Activated naive CD4-positive, alpha-beta T cell treated with anti-CD3 and anti-CD28 coated beads, Interleukin-2, amount 10 ng/mL, durations not matched to agents 7 days and 5 days (primary cell): Measurements from ENCODE around the gene CDH22.

Experiments
- CTCF ChIA-PET: fragments of 350-600 bp; sonication (Branson Sonifier 250); formaldehyde crosslinking; loops from one replicate; lab custom pipeline; 2021; ENCODE audit warnings: antibody characterized with exemption; lab: Charles Lee
- DNase-seq: peaks from one replicate; pipeline ENCODE4 v3.0.0-alpha.2; 2020
- H3K27ac Mint-ChIP-seq: one replicate; pipeline ENCODE4 v1.8.0; 2021; ENCODE audit warnings: mild to moderate bottlenecking, moderate library complexity, mixed read lengths
- H3K27me3 Mint-ChIP-seq: one replicate; pipeline ENCODE4 v1.8.0; 2021; ENCODE audit warnings: mild to moderate bottlenecking, mixed read lengths
- H3K36me3 Mint-ChIP-seq: one replicate; pipeline ENCODE4 v1.8.0; 2021; ENCODE audit warnings: mixed read lengths
- H3K4me1 Mint-ChIP-seq: one replicate; pipeline ENCODE4 v1.8.0; 2021; ENCODE audit warnings: mixed read lengths
- H3K4me3 Mint-ChIP-seq: one replicate; pipeline ENCODE4 v1.8.0; 2021; ENCODE audit warnings: mild to moderate bottlenecking, moderate library complexity, mixed read lengths
- H3K9me3 Mint-ChIP-seq: one replicate; pipeline ENCODE4 v1.8.0; 2021; ENCODE audit warnings: mixed read lengths

Gene CDH22

DNA sequence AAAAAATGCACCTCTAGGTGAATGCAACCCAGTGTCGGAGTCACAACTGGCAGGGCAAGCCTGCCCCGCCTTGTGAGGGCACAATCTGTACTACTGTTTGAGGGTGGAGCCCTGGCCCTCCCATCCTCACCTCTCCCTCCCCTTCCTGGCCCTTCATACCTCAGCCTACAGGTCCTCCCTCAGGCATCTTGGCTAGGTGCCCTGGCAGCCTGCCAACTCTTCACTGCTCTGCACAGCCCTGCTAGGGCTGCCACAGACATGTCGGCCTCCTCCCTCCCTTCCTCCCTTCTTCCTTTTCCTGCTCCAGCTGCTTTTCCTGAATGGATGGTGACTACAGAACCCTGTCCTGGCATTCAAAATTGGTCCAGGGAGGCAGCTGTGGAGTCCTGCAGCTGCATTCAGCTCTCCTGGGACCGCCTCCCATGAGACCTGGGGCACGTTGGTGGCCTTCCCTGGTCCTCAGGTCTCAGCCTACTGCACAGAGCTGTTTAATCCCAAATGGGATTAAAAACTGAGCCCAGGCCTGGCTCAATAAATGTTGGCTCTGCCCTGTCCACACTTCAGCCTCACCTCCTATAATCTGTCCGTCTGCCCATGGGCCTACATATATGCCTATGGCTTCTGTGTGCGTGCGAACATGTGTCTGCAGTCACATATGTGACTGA lies 52.7 kb downstream of the CDH22 start:
- no peak overlapping the region for H3K4me3 Mint-ChIP-seq
- peaks cover 41% of the 10 kb centered on the region for H3K27me3 Mint-ChIP-seq
- no peak overlapping the region for H3K27ac Mint-ChIP-seq
- CTCF ChIA-PET = no interaction called here
- no peaks in the 10 kb centered on the region for H3K9me3 Mint-ChIP-seq
- DNase-seq = no peak
- H3K36me3 Mint-ChIP-seq = no peaks in the 10 kb centered on the region
- H3K4me1 Mint-ChIP-seq = no peaks in the 10 kb centered on the region

- H3K27me3 Mint-ChIP-seq = peaks cover 58% of the 10 kb centered on the region
- no peak for DNase-seq
- H3K27ac Mint-ChIP-seq = no peak overlapping the region
- no peaks in the 10 kb centered on the region for H3K9me3 Mint-ChIP-seq
- no peak overlapping the region for H3K4me3 Mint-ChIP-seq
- no peaks in the 10 kb centered on the region for H3K36me3 Mint-ChIP-seq
- no peaks in the 10 kb centered on the region for H3K4me1 Mint-ChIP-seq
- CTCF ChIA-PET = no interaction called here
Observed at GRCh38 chr20:46253391-46253790, 54.9 kb downstream of the CDH22 start.

- H3K4me3 Mint-ChIP-seq = no peak overlapping the region
- no peaks in the 10 kb centered on the region for H3K9me3 Mint-ChIP-seq
Observed at GRCh38 chr20:46252352-46253091, 55.8 kb downstream of the CDH22 start.

GRCh38 chr20:46251211-46251673 lies 57.1 kb downstream of the CDH22 start:
- H3K4me3 Mint-ChIP-seq = no peak overlapping the region
- no peaks in the 10 kb centered on the region for H3K9me3 Mint-ChIP-seq
- CTCF ChIA-PET = no interaction called here
- H3K27ac Mint-ChIP-seq = no peak overlapping the region
- no peak for DNase-seq
- H3K36me3 Mint-ChIP-seq = no peaks in the 10 kb centered on the region
- peaks cover 79% of the 10 kb centered on the region for H3K27me3 Mint-ChIP-seq
- H3K4me1 Mint-ChIP-seq = peaks cover 2% of the 10 kb centered on the region

More at GRCh38 chr20:46252352-46253091, 55.8 kb downstream of the CDH22 start:
- no peak for DNase-seq
- Mint-ChIP-seq H3K4me1 (no peaks in the 10 kb centered on the region), H3K27me3 (peaks cover 67% of the 10 kb centered on the region), H3K36me3 (no peaks in the 10 kb centered on the region), H3K27ac (no peak overlapping the region)
- CTCF ChIA-PET = no interaction called here

DNA sequence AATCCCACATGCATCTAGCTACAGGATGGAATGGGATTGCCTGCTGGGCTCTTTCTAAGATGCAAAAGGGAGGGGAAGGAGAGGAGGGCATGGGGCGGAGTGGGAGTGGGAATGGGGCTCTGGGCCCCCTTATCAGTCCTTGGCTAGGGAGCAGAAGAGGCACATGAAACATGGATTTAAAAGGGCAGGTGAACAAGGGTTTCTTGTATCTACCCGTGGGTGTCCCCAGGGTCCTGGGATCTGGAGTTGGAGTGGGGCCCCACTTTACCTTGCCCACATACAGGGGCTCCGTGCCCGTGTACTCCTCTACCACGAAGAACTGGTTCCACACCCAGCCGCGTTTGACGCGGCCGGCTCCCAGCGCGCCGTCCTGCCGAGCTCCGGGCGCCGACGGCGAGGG lies 57.5 kb downstream of the CDH22 start:
- CTCF ChIA-PET = no interaction called here
- H3K4me3 Mint-ChIP-seq = no peak overlapping the region
- no peak overlapping the region for H3K27ac Mint-ChIP-seq
- no peaks in the 10 kb centered on the region for H3K36me3 Mint-ChIP-seq
- H3K4me1 Mint-ChIP-seq = peaks cover 2% of the 10 kb centered on the region
- DNase-seq = no peak
- H3K9me3 Mint-ChIP-seq = no peaks in the 10 kb centered on the region
- peaks cover 84% of the 10 kb centered on the region for H3K27me3 Mint-ChIP-seq

DNA sequence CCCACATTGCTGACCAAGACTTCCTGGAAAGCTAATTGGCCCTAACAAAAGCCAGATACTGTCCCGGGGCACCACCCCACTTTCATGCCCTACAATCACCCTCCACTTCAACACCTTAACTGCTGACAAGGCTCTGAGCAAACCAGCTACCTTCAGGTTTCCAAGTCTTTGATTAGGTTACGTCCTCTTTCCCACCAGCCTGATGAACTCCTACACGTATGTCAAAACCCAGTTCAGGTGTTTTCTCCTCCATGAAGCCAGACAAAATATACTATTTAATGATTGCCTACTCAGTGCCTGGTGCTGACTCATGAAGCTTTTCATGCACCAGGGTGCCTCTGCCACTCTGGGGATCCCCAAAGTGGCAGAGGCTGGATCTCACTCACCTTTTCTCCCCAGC lies 58.6 kb downstream of the CDH22 start:
- DNase-seq = no peak
- Mint-ChIP-seq H3K4me1 (peaks cover 2% of the 10 kb centered on the region), H3K27me3 (peaks cover 94% of the 10 kb centered on the region), H3K4me3 (no peak overlapping the region), H3K36me3 (no peaks in the 10 kb centered on the region), H3K9me3 (no peaks in the 10 kb centered on the region), H3K27ac (no peak overlapping the region)
- CTCF ChIA-PET = no interaction called here

DNA sequence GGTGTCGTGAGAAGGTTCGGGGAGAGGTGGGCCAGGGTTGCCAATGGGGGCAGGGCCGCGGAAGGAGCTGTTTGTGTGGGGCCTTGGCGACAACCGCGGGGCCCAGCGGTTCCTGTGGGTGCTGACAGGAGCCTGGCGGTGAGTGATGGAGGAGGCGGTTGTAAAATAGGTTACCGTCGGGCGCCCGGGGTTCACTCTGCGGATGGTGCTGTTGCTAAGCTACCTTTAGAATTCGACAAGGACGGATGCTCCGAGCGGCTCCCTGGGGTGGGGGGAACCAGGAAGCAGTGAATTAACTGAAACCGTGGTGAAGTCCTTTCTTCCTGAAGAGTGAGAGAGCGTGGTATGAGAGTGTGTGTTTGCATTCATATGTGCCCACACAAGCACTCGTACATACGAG lies 61.7 kb downstream of the CDH22 start:
- Mint-ChIP-seq H3K36me3 (no peaks in the 10 kb centered on the region), H3K4me1 (peaks cover 2% of the 10 kb centered on the region), H3K27me3 (peaks cover 75% of the 10 kb centered on the region), H3K9me3 (no peaks in the 10 kb centered on the region), H3K4me3 (no peak overlapping the region), H3K27ac (no peak overlapping the region)
- no peak for DNase-seq
- CTCF ChIA-PET = no interaction called here

- Mint-ChIP-seq H3K4me3 (no peak overlapping the region), H3K36me3 (no peaks in the 10 kb centered on the region), H3K9me3 (no peaks in the 10 kb centered on the region), H3K27ac (no peak overlapping the region), H3K27me3 (peaks cover 51% of the 10 kb centered on the region), H3K4me1 (peaks cover 2% of the 10 kb centered on the region)
- CTCF ChIA-PET = no interaction called here
- DNase-seq = no peak
Observed at GRCh38 chr20:46243707-46244628, 64.3 kb downstream of the CDH22 start.

- CTCF ChIA-PET = no interaction called here
- H3K4me3 Mint-ChIP-seq = no peak overlapping the region
- no peak overlapping the region for H3K27ac Mint-ChIP-seq
- no peak for DNase-seq
- no peaks in the 10 kb centered on the region for H3K9me3 Mint-ChIP-seq
- peaks cover 43% of the 10 kb centered on the region for H3K27me3 Mint-ChIP-seq
- peaks cover 2% of the 10 kb centered on the region for H3K4me1 Mint-ChIP-seq
- no peaks in the 10 kb centered on the region for H3K36me3 Mint-ChIP-seq
Observed at GRCh38 chr20:46242390-46242789, 65.9 kb downstream of the CDH22 start.

DNA sequence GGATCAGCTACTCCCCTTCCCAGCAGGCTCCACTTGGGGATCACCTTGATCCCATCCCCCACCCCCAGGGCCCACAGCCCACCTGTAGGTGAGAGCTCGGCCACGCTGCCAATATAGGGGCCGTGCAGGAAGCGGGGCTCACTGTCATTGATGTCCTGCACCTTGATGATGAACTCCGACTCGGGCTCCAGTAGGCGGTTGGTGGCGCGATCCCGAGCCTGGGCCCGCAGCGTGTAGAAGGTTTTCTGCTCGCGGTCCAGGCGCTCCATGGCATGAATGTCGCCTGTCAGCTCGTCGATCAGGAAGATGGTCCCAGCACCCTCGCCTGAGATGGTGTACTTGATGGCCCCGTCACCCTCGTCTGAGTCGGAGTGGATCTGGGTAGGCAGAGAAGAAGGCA lies 67.4 kb downstream of the CDH22 start:
- no peaks in the 10 kb centered on the region for H3K9me3 Mint-ChIP-seq
- DNase-seq = no peak
- H3K4me3 Mint-ChIP-seq = no peak overlapping the region
- H3K36me3 Mint-ChIP-seq = no peaks in the 10 kb centered on the region
- no peak overlapping the region for H3K27ac Mint-ChIP-seq
- no peaks in the 10 kb centered on the region for H3K4me1 Mint-ChIP-seq
- CTCF ChIA-PET = no interaction called here
- H3K27me3 Mint-ChIP-seq = peaks cover 31% of the 10 kb centered on the region

GRCh38 chr20:46240065-46240464 lies 68.2 kb downstream of the CDH22 start:
- Mint-ChIP-seq H3K4me1 (no peaks in the 10 kb centered on the region), H3K36me3 (no peaks in the 10 kb centered on the region), H3K27me3 (peaks cover 28% of the 10 kb centered on the region), H3K9me3 (no peaks in the 10 kb centered on the region), H3K4me3 (no peak overlapping the region), H3K27ac (no peak overlapping the region)
- no peak for DNase-seq
- CTCF ChIA-PET = no interaction called here

GRCh38 chr20:46237736-46238135 lies 70.6 kb downstream of the CDH22 start:
- H3K27me3 Mint-ChIP-seq = peaks cover 16% of the 10 kb centered on the region
- H3K4me3 Mint-ChIP-seq = no peak overlapping the region
- no peak overlapping the region for H3K27ac Mint-ChIP-seq
- H3K9me3 Mint-ChIP-seq = no peaks in the 10 kb centered on the region
- H3K36me3 Mint-ChIP-seq = no peaks in the 10 kb centered on the region
- DNase-seq = no peak
- CTCF ChIA-PET = no interaction called here
- H3K4me1 Mint-ChIP-seq = no peaks in the 10 kb centered on the region

- Mint-ChIP-seq H3K27ac (no peak overlapping the region), H3K36me3 (no peaks in the 10 kb centered on the region), H3K4me1 (no peaks in the 10 kb centered on the region), H3K4me3 (no peak overlapping the region), H3K9me3 (no peaks in the 10 kb centered on the region), H3K27me3 (peaks cover 16% of the 10 kb centered on the region)
- DNase-seq = no peak
- CTCF ChIA-PET = no interaction called here
Observed at GRCh38 chr20:46237227-46237626, 71.1 kb downstream of the CDH22 start.

DNA sequence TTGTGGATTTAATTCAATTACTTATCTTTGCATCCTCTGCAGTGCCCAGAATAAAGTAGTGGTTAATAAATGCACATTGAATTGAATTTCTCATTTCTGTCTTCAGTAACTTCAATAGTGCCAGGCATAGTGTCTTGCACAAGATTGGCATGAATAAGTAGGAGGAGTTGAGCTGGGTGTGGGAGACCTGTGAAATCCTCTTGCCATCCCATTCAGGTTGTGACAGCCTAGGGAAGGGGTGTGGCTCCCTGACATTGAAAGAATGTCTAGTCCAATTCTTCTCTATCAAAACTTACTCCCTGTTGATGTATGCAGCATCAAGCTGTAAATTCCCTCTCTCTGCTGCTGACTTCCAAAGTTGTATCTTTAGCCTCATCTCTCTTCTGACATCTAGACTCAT lies 73.2 kb downstream of the CDH22 start:
- CTCF ChIA-PET = interaction anchor here (0.8 kb wide), 1 partner anchor 72 kb away, joined by 3 read pairs; no protein-coding TSS in a partner anchor
- H3K4me3 Mint-ChIP-seq = no peak overlapping the region
- no peak overlapping the region for H3K27ac Mint-ChIP-seq
- no peak for DNase-seq
- H3K36me3 Mint-ChIP-seq = no peaks in the 10 kb centered on the region
- peaks cover 20% of the 10 kb centered on the region for H3K27me3 Mint-ChIP-seq
- no peaks in the 10 kb centered on the region for H3K9me3 Mint-ChIP-seq
- no peaks in the 10 kb centered on the region for H3K4me1 Mint-ChIP-seq
